Measurements from ENCODE around the gene UNC45A. TPM values are rescaled to one million over a fixed set of nuclear protein-coding genes. Genes with fewer than 3 reads are reported as not detected.

Gene UNC45A
- total and polyA plus RNA-seq, 2 of the 8 experiments (the other 6 are each of a cell fraction or from before 2014, with no cell fraction given): 74.1 to 84.2 TPM

DNA sequence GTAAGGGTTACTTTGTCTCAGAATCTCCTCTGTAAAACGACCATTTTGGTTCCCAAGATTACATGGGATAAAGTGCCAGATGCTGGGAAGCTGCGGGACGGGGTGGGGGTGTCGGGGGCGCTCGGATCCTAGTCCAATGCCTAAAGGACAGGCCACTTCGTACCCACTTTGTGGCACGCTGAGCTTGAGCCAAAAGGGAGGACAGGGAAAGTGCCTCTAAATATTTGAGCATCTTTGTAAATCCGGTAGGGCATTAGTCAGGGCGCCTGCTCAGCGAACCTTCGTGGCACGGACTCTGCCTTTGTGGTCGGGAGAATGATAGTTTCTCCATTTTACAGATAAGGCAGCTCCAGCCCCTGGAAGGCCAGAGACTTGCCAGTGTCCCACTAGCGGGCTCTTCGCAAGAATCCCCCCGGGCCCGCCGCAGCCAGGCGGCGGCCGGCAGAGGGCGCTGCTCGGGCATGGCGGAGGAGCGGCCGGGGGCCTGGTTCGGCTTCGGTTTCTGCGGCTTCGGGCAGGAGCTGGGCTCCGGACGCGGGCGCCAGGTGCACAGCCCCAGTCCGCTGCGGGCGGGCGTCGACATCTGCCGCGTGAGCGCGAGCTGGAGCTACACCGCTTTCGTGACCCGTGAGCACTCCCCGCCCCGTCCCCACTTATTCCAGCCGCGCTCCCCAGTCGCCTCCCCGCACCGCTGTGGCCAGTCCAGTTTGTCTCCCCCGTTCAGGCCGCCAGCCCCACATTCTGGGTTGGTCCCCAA, 21.4 kb downstream of the UNC45A start (continued):
- TF ChIP-seq, protein P1, sequence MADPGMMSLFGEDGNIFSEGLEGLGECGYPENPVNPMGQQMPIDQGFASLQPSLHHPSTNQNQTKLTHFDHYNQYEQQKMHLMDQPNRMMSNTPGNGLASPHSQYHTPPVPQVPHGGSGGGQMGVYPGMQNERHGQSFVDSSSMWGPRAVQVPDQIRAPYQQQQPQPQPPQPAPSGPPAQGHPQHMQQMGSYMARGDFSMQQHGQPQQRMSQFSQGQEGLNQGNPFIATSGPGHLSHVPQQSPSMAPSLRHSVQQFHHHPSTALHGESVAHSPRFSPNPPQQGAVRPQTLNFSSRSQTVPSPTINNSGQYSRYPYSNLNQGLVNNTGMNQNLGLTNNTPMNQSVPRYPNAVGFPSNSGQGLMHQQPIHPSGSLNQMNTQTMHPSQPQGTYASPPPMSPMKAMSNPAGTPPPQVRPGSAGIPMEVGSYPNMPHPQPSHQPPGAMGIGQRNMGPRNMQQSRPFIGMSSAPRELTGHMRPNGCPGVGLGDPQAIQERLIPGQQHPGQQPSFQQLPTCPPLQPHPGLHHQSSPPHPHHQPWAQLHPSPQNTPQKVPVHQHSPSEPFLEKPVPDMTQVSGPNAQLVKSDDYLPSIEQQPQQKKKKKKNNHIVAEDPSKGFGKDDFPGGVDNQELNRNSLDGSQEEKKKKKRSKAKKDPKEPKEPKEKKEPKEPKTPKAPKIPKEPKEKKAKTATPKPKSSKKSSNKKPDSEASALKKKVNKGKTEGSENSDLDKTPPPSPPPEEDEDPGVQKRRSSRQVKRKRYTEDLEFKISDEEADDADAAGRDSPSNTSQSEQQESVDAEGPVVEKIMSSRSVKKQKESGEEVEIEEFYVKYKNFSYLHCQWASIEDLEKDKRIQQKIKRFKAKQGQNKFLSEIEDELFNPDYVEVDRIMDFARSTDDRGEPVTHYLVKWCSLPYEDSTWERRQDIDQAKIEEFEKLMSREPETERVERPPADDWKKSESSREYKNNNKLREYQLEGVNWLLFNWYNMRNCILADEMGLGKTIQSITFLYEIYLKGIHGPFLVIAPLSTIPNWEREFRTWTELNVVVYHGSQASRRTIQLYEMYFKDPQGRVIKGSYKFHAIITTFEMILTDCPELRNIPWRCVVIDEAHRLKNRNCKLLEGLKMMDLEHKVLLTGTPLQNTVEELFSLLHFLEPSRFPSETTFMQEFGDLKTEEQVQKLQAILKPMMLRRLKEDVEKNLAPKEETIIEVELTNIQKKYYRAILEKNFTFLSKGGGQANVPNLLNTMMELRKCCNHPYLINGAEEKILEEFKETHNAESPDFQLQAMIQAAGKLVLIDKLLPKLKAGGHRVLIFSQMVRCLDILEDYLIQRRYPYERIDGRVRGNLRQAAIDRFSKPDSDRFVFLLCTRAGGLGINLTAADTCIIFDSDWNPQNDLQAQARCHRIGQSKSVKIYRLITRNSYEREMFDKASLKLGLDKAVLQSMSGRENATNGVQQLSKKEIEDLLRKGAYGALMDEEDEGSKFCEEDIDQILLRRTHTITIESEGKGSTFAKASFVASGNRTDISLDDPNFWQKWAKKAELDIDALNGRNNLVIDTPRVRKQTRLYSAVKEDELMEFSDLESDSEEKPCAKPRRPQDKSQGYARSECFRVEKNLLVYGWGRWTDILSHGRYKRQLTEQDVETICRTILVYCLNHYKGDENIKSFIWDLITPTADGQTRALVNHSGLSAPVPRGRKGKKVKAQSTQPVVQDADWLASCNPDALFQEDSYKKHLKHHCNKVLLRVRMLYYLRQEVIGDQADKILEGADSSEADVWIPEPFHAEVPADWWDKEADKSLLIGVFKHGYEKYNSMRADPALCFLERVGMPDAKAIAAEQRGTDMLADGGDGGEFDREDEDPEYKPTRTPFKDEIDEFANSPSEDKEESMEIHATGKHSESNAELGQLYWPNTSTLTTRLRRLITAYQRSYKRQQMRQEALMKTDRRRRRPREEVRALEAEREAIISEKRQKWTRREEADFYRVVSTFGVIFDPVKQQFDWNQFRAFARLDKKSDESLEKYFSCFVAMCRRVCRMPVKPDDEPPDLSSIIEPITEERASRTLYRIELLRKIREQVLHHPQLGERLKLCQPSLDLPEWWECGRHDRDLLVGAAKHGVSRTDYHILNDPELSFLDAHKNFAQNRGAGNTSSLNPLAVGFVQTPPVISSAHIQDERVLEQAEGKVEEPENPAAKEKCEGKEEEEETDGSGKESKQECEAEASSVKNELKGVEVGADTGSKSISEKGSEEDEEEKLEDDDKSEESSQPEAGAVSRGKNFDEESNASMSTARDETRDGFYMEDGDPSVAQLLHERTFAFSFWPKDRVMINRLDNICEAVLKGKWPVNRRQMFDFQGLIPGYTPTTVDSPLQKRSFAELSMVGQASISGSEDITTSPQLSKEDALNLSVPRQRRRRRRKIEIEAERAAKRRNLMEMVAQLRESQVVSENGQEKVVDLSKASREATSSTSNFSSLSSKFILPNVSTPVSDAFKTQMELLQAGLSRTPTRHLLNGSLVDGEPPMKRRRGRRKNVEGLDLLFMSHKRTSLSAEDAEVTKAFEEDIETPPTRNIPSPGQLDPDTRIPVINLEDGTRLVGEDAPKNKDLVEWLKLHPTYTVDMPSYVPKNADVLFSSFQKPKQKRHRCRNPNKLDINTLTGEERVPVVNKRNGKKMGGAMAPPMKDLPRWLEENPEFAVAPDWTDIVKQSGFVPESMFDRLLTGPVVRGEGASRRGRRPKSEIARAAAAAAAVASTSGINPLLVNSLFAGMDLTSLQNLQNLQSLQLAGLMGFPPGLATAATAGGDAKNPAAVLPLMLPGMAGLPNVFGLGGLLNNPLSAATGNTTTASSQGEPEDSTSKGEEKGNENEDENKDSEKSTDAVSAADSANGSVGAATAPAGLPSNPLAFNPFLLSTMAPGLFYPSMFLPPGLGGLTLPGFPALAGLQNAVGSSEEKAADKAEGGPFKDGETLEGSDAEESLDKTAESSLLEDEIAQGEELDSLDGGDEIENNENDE (IDR thresholded peaks at IDR 0.05; ENCODE audit: insufficient replicate concordance, low read length): no peak
- TF ChIP-seq, protein P2, sequence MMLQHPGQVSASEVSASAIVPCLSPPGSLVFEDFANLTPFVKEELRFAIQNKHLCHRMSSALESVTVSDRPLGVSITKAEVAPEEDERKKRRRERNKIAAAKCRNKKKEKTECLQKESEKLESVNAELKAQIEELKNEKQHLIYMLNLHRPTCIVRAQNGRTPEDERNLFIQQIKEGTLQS (IDR thresholded peaks at IDR 0.05; ENCODE audit: insufficient read depth, low read depth, low read length): no peak
- TF ChIP-seq RBBP5 (IDR thresholded peaks at IDR 0.05; ENCODE audit: borderline replicate concordance, low read depth, low read length): peak; percentile 48; the same call in 1 of the 2 replicates
- TF ChIP-seq PHF8 (conservative IDR thresholded peaks at IDR 0.05; ENCODE audit: low read depth, low read length): no peak
- TF ChIP-seq SP1 (IDR thresholded peaks at IDR 0.05; ENCODE audit: low read depth, low read length): no peak
- no peak; the same call in 1 of the 2 replicates for TF ChIP-seq CREB1 (IDR thresholded peaks at IDR 0.05)
- TF ChIP-seq TEAD4 (IDR thresholded peaks at IDR 0.05; ENCODE audit: low read depth, low read length): no peak
- TF ChIP-seq CTBP2 (IDR thresholded peaks at IDR 0.05; ENCODE audit: borderline replicate concordance, insufficient read depth, insufficient read length, low read length): no peak
- no peak for TF ChIP-seq CHD2 (IDR thresholded peaks at IDR 0.05; ENCODE audit: low read length)
- TF ChIP-seq SP2 (IDR thresholded peaks at IDR 0.05; ENCODE audit: low read length): no peak
